Nucleus accumbens (tissue), 56 donors: ENCODE data around the gene EXOC3L2.
A peak's percentile ranks its signal among the peaks of the same experiment; 100 is the strongest.

Experiments used
- DNase-seq, 56 donors: peaks; one replicate each; lab custom pipeline; 2025; lab: John Stamatoyannopoulos, UW

The EXOC3L2 gene

GRCh38 chr19:45224645-45225044 lies 20.6 kb downstream of the EXOC3L2 start:
- no peak for DNase-seq

GRCh38 chr19:45223879-45224278 lies 21.3 kb downstream of the EXOC3L2 start:
- DNase-seq: no peak

GRCh38 chr19:45222724-45223123 lies 22.5 kb downstream of the EXOC3L2 start:
- DNase-seq: no peak

- DNase-seq: no peak
Measured at GRCh38 chr19:45218911-45219743, 26.1 kb downstream of the EXOC3L2 start.

GRCh38 chr19:45218426-45218825 lies 26.8 kb downstream of the EXOC3L2 start:
- DNase-seq: no peak

GRCh38 chr19:45217957-45218334 lies 27.3 kb downstream of the EXOC3L2 start:
- no peak for DNase-seq

GRCh38 chr19:45217193-45217956 lies 27.8 kb downstream of the EXOC3L2 start:
- no peak for DNase-seq

- DNase-seq: no peak
Measured at GRCh38 chr19:45216667-45217066, 28.5 kb downstream of the EXOC3L2 start.

- DNase-seq: no peak
Measured at GRCh38 chr19:45215391-45216191, 29.6 kb downstream of the EXOC3L2 start.

GRCh38 chr19:45213031-45213430 lies 32.2 kb downstream of the EXOC3L2 start:
- no peak for DNase-seq

GRCh38 chr19:45211751-45212381 lies 33.3 kb downstream of the EXOC3L2 start:
- no peak for DNase-seq

- no peak for DNase-seq
Measured at GRCh38 chr19:45206328-45206727, 38.9 kb downstream of the EXOC3L2 start.

- DNase-seq: no peak
Measured at GRCh38 chr19:45205810-45206209, 39.4 kb downstream of the EXOC3L2 start.

GRCh38 chr19:45202637-45203036 lies 42.6 kb downstream of the EXOC3L2 start:
- DNase-seq: no peak

GRCh38 chr19:45200568-45200967 lies 44.6 kb downstream of the EXOC3L2 start:
- DNase-seq: peak in 36 of 56 donors; percentile 1 to 74 (median 21)

- DNase-seq: no peak
Measured at GRCh38 chr19:45195764-45196163, 49.4 kb downstream of the EXOC3L2 start.

- DNase-seq: no peak
Measured at GRCh38 chr19:45191375-45191774, 53.8 kb downstream of the EXOC3L2 start.

- no peak for DNase-seq
Measured at GRCh38 chr19:45189971-45190370, 55.2 kb downstream of the EXOC3L2 start.

- DNase-seq: no peak
Measured at GRCh38 chr19:45187421-45188100, 57.6 kb downstream of the EXOC3L2 start.
